GM18508 (cell line): ENCODE data around the gene FAM124B.

Source experiments
- ATAC-seq: cut with Tn5 transposase; IDR thresholded peaks from one replicate; pipeline ENCODE4 v1.9.1; 2021; ENCODE audit warnings: moderate number of reproducible peaks; ENCODE audit not compliant: insufficient read depth, unreplicated experiment

FAM124B gene

GRCh38 chr2:224349396-224349795 is 52.5 kb downstream of the FAM124B start:
- no peak for ATAC-seq

- ATAC-seq = no peak
Observed at GRCh38 chr2:224347176-224348051, 54.5 kb downstream of the FAM124B start.

- no peak for ATAC-seq
Observed at GRCh38 chr2:224345492-224345891, 56.4 kb downstream of the FAM124B start.

GRCh38 chr2:224343226-224343625 is 58.7 kb downstream of the FAM124B start:
- ATAC-seq = no peak

- no peak for ATAC-seq
Observed at GRCh38 chr2:224335991-224336390, 65.9 kb downstream of the FAM124B start.

- no peak for ATAC-seq
Observed at GRCh38 chr2:224334726-224335125, 67.2 kb downstream of the FAM124B start.

GRCh38 chr2:224333726-224334482 is 68.0 kb downstream of the FAM124B start:
- ATAC-seq = no peak

- no peak for ATAC-seq
Observed at GRCh38 chr2:224331698-224332097, 70.2 kb downstream of the FAM124B start.

GRCh38 chr2:224328798-224329197 is 73.1 kb downstream of the FAM124B start:
- ATAC-seq = no peak
